ENCODE data around the gene MITD1.
A peak's percentile ranks its signal among the peaks of the same experiment; 100 is the strongest.

The MITD1 gene

DNA sequence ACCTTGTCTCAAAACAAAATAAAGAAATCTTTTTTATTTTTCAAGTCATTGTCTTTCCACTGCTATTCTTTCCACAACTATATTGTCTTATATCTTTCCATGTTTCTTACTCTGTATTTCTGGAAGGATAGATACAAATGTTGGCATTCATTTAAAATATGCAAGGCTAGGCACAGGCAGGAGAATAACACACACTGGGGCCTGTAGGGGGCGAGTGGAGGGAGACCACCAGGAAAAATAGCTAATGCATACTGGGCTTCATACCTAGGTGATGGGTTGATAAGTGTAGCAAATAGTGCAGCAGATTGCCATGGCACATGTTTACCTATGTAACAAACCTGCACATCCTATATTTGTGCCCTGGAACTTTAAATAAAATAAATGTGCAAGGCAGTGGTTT is 9.7 kb upstream of the MITD1 start:
- TF ChIP-seq POLR2AphosphoS5 (IDR thresholded peaks at IDR 0.05; ENCODE audit: low read depth, low read length) = no peak
- DNase-seq (ENCODE audit: insufficient read length, low spot score) (no peak), FAIRE-seq (no peak)

DNA sequence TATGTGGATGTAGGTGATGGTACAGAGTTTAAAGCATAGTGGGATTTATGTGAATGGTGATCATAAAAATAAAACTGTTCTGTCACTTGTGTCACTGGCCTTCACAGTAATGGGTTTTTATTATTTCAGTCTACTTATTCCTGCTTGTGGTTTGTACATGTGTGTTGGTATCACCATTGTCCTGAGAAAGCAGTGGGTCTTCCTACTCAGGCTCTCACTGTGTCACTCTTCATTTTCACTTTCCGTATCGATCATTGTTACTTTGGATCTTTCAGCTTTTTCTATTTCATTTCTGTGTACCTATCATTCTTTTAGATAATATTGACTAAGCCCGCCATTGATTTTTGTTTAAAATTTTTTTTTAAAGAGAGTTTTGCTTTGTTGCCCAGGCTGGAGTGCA is 7.5 kb upstream of the MITD1 start:
- DNase-seq (ENCODE audit: insufficient read length, low spot score) (no peak), FAIRE-seq (no peak)
- TF ChIP-seq POLR2AphosphoS5 (IDR thresholded peaks at IDR 0.05; ENCODE audit: low read depth, low read length) = no peak

DNA sequence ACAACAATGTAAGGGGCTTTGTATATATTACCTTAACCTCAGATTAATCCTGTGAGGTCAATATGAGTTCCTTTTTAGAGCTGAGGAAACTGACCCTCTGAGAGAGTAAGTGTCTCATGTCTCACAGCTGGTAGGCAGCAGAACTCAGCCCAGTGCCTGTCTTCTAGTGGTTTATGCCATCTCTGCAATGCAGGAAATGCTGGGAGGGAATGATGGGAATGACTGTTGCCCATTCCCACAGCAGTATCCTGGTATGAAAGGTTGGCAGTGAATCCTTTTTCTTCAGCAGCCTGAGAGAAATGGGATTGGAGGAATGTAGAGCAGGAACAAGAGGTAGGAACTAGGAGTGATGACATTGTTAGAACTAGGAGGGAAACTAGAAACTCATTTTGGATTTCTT is 6.2 kb upstream of the MITD1 start:
- no peak for TF ChIP-seq PAX5 (IDR thresholded peaks at IDR 0.05; ENCODE audit: insufficient read depth, low read length, severe bottlenecking)
- no peak for TF ChIP-seq POLR2A (IDR thresholded peaks at IDR 0.05; ENCODE audit: low read depth, low read length)
- TF ChIP-seq TAF1 (IDR thresholded peaks at IDR 0.05; ENCODE audit: low read depth, low read length) = no peak
- no peak for TF ChIP-seq POU2F2 (IDR thresholded peaks at IDR 0.05; ENCODE audit: low read depth, low read length)
- no peak for TF ChIP-seq SPI1 (IDR thresholded peaks at IDR 0.05; ENCODE audit: low read depth, low read length)
- no peak for TF ChIP-seq POLR2AphosphoS5 (IDR thresholded peaks at IDR 0.05; ENCODE audit: low read depth, low read length)
- FAIRE-seq (no peak), DNase-seq (ENCODE audit: insufficient read length, low spot score) (no peak)

DNA sequence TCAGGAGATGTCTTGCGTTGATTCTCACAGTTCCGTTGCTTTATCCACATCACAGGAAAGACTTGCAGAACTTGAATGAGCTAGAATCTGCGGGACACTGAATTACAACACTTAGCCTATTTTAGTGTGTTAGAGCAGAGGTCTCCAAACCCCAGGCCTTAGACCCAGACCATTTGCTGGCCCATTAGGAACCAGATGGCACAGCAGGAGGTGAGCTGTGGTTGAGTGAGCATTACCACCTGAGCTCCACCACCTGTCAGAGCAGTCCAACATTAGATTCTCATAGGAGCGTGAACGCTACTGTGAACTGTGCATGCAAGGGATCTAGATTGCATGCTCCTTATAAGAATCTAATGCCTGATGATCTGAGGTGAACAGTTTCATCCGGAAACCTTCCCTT is 4.0 kb upstream of the MITD1 start:
- TF ChIP-seq POLR2A (IDR thresholded peaks at IDR 0.05; ENCODE audit: low read depth, low read length) = no peak
- no peak for TF ChIP-seq PAX5 (IDR thresholded peaks at IDR 0.05; ENCODE audit: insufficient read depth, low read length, severe bottlenecking)
- TF ChIP-seq POLR2AphosphoS5 (IDR thresholded peaks at IDR 0.05; ENCODE audit: low read depth, low read length) = no peak
- TF ChIP-seq POU2F2 (IDR thresholded peaks at IDR 0.05; ENCODE audit: low read depth, low read length) = no peak
- TF ChIP-seq TAF1 (IDR thresholded peaks at IDR 0.05; ENCODE audit: low read depth, low read length) = no peak
- TF ChIP-seq SPI1 (IDR thresholded peaks at IDR 0.05; ENCODE audit: low read depth, low read length) = no peak
- FAIRE-seq = no peak
- no peak for DNase-seq (ENCODE audit: insufficient read length, low spot score)

DNA sequence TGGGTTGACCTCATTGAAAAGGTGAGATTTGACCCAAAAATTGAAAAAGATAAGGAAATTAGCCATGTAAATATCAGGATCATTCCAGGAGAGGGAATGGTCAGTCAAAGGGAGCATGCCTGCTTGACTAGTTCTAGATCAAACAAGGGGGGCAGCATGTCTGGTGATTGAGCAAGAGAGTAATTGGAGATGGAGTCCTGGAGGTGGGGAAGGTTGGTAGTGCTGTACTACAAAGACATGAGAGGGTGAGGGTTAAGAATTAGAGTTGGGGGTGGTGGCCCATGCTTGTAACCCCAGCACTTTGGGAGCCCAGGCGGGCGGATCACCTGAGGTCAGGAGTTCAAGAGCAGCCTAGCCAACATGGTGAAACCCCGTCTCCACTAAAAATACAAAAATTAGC is 2.2 kb upstream of the MITD1 start:
- DNase-seq (ENCODE audit: insufficient read length, low spot score) = no peak
- TF ChIP-seq POU2F2 (IDR thresholded peaks at IDR 0.05; ENCODE audit: low read depth, low read length) (no peak), POLR2A (IDR thresholded peaks at IDR 0.05; ENCODE audit: low read depth, low read length) (no peak), SPI1 (IDR thresholded peaks at IDR 0.05; ENCODE audit: low read depth, low read length) (no peak), POLR2AphosphoS5 (IDR thresholded peaks at IDR 0.05; ENCODE audit: low read depth, low read length) (no peak), PAX5 (IDR thresholded peaks at IDR 0.05; ENCODE audit: insufficient read depth, low read length, severe bottlenecking) (no peak), TAF1 (IDR thresholded peaks at IDR 0.05; ENCODE audit: low read depth, low read length) (no peak)
- no peak for FAIRE-seq

DNA sequence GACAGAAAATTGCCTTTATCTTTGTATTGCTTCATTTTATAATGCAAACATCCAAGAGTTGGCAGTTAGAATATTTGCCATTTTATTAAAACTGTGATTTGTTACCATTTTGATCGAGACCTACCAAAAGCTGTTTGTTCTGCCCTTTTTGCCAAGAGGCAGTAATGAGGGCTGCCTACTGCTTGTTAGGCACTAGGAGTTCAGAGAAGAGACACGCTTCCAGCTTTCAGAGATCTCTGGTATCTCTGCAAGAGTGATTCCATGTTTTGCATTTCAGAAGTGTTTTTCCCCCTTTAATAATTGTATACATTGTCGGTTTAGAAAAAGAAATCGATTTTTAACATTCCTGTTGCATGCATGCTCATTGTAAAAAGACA is 754 bp upstream of the MITD1 start:
- FAIRE-seq (no peak), DNase-seq (ENCODE audit: insufficient read length, low spot score) (no peak)
- TF ChIP-seq POLR2A (IDR thresholded peaks at IDR 0.05; ENCODE audit: low read depth, low read length) (no peak), SPI1 (IDR thresholded peaks at IDR 0.05; ENCODE audit: low read depth, low read length) (no peak), POU2F2 (IDR thresholded peaks at IDR 0.05; ENCODE audit: low read depth, low read length) (no peak), PAX5 (IDR thresholded peaks at IDR 0.05; ENCODE audit: insufficient read depth, low read length, severe bottlenecking) (no peak), POLR2AphosphoS5 (IDR thresholded peaks at IDR 0.05; ENCODE audit: low read depth, low read length) (no peak), TAF1 (IDR thresholded peaks at IDR 0.05; ENCODE audit: low read depth, low read length) (no peak)

DNA sequence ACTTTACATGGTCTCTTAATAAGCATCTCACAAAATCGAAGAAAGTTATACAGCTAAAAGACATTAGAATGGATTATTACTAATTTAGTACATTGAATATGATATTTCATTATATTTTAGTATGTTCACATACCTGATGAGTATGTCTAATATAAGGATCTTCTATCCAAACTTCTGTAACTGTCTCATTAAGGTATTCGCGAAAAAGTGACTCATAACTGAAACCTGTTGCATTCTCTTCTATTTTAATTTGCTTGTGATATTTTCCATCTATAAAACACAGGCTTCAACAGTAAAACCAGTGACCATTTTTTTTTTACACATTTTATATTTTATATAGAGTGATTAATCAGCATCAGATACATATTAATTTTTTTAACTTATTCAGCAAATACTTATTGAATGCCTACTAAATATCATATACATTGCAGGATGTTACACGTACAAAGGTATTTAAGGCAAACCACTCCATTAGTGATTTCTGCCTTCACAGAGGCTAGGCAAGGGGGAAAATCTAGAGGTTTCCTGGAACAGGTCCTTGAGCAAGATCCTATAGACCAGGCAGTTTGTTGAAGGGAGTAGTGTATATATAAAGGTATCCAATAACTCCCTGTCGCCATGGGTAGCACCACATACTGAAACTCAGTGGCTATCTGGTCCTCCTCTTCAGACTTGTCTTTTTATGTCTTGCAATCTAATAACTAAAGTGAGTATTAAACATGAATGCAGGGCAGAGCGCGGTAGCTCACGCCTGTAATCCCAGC is 9.3 kb downstream of the MITD1 start:
- FAIRE-seq (no peak), DNase-seq (ENCODE audit: insufficient read length, low spot score) (no peak)
- TF ChIP-seq TAF1 (IDR thresholded peaks at IDR 0.05; ENCODE audit: low read depth, low read length) (no peak), SPI1 (IDR thresholded peaks at IDR 0.05; ENCODE audit: low read depth, low read length) (no peak), POLR2A (IDR thresholded peaks at IDR 0.05; ENCODE audit: low read depth, low read length) (no peak), POU2F2 (IDR thresholded peaks at IDR 0.05; ENCODE audit: low read depth, low read length) (no peak), PAX5 (IDR thresholded peaks at IDR 0.05; ENCODE audit: insufficient read depth, low read length, severe bottlenecking) (no peak), POLR2AphosphoS5 (IDR thresholded peaks at IDR 0.05; ENCODE audit: low read depth, low read length) (no peak)

DNA sequence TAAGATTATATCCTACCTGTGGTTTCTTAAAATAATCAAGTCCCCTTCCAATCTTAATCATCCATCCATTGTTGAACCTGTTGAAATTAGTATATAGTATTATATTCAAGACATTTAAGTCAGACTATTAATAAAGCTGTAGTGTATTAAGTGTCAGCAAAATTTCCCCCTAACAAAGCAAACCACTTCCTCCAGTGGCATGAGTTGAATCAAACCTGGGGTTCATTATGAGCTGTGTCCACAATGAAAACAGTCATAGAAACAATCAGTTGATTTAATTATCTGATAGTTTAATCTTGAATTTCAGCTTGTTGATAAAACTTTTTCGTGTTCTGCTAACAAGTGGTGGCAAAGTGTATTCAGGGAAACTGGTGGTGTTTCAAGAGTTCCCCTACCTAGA is 11.3 kb downstream of the MITD1 start:
- no peak for FAIRE-seq
- TF ChIP-seq SPI1 (IDR thresholded peaks at IDR 0.05; ENCODE audit: low read depth, low read length) (peak; percentile 39; the same call in 1 of the 2 replicates), POLR2AphosphoS5 (IDR thresholded peaks at IDR 0.05; ENCODE audit: low read depth, low read length) (no peak)

DNA sequence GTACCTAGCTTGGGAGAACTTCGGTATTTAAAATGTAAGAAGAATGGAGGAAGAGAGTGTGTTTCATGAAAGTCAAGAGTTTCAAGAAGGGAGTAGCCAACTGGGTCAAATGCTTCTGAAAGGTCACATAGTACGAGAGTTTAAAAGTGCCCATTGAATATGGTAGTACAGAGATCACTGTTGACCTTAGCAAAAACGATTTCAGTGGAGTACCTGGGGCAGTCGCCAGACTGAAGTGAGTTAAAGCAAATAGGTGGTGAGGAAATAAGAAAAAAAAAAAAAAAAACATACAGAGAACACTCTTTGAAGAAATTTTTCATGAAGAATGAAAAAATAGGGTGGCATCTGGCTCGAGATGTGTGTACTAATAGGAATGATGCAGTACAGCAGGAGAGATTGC is 14.6 kb downstream of the MITD1 start:
- DNase-seq (ENCODE audit: insufficient read length, low spot score) (no peak), FAIRE-seq (no peak)
- TF ChIP-seq SPI1 (IDR thresholded peaks at IDR 0.05; ENCODE audit: low read depth, low read length) = no peak
- TF ChIP-seq PAX5 (IDR thresholded peaks at IDR 0.05; ENCODE audit: insufficient read depth, low read length, severe bottlenecking) = no peak
- TF ChIP-seq POU2F2 (IDR thresholded peaks at IDR 0.05; ENCODE audit: low read depth, low read length) = no peak
- no peak for TF ChIP-seq TAF1 (IDR thresholded peaks at IDR 0.05; ENCODE audit: low read depth, low read length)
- no peak for TF ChIP-seq POLR2A (IDR thresholded peaks at IDR 0.05; ENCODE audit: low read depth, low read length)
- no peak for TF ChIP-seq POLR2AphosphoS5 (IDR thresholded peaks at IDR 0.05; ENCODE audit: low read depth, low read length)

More for the DNA sequence above, 11.3 kb downstream of the MITD1 start:
- no peak for DNase-seq (ENCODE audit: insufficient read length, low spot score)

DNA sequence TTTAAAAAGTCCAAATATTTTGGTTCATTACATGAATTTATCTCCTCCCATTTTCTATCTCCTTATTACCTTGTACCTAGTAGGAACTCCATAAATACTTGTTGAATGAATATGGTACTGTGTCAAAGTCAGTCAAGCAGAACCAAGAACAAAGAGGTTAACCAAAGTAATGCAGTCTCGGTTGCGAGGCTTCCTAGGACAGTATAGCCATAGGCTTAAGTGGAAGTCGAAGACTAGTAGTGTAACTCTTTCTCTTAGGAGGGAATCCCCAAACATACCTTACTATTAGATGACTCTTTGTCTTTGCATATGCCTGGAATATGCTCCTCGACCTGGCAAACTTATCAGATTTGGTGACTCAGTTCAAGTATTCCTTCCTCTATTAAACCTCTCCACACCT is 21.3 kb downstream of the MITD1 start:
- DNase-seq (ENCODE audit: insufficient read length, low spot score) (no peak), FAIRE-seq (no peak)
- TF ChIP-seq POU2F2 (IDR thresholded peaks at IDR 0.05; ENCODE audit: low read depth, low read length) = no peak
- TF ChIP-seq POLR2A (IDR thresholded peaks at IDR 0.05; ENCODE audit: low read depth, low read length) = no peak

DNA sequence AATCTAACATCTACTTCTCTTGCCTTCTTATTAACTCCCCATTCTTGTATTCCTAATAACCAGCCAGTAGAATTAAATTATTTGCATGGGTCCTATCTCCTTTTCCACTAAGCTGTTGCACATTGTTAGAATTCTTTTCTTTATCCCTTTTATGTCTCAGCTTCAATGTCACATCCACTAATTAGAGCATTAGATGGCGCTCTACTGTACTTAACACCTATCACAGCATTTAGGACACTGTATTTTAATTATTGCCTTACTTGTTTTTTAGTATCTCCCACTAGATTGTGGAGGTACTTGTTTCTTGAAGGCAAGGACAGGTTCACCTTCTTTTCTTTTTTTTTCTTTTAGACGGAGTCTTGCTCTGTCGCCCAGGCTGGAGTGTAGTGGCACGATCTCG is 22.3 kb downstream of the MITD1 start:
- DNase-seq (ENCODE audit: insufficient read length, low spot score) (no peak), FAIRE-seq (no peak)
- TF ChIP-seq SPI1 (IDR thresholded peaks at IDR 0.05; ENCODE audit: low read depth, low read length) (no peak), PAX5 (IDR thresholded peaks at IDR 0.05; ENCODE audit: insufficient read depth, low read length, severe bottlenecking) (no peak), POU2F2 (IDR thresholded peaks at IDR 0.05; ENCODE audit: low read depth, low read length) (no peak), TAF1 (IDR thresholded peaks at IDR 0.05; ENCODE audit: low read depth, low read length) (no peak), POLR2AphosphoS5 (IDR thresholded peaks at IDR 0.05; ENCODE audit: low read depth, low read length) (no peak), POLR2A (IDR thresholded peaks at IDR 0.05; ENCODE audit: low read depth, low read length) (no peak)

All from GM12891 (cell line).